GM12878 (cell line): ENCODE results near the gene NACC1. TPM values are rescaled to one million over a fixed set of nuclear protein-coding genes. Genes with fewer than 3 reads are reported as not detected.

ENCODE experiments used
- ASH2L ChIP-seq: fragments of 300-600, 200-600 bp; sonication (generic); IDR thresholded peaks from 2 replicates; pipeline ENCODE4 v1.6.1; 2017; ENCODE audit warnings: low read depth, mild to moderate bottlenecking, borderline replicate concordance
- ATF7 ChIP-seq: fragments of 450-650 bp; IDR thresholded peaks from 2 replicates; pipeline ENCODE4 v1.6.1; 2016; ENCODE audit warnings: low read depth, mild to moderate bottlenecking
- BRCA1 ChIP-seq: IDR thresholded peaks from 2 replicates; pipeline ENCODE4 v1.6.1; 2011; ENCODE audit warnings: low read depth, low read length, improper control_type of control experiment
- CBX5 ChIP-seq: sonication (generic); IDR thresholded peaks from 2 replicates; pipeline ENCODE4 v1.6.1; 2016; ENCODE audit warnings: low read depth, moderate library complexity, mild to moderate bottlenecking, inconsistent platforms
- CEBPB ChIP-seq, 2 experiments: fragments of 150-350 bp in 1 of 2; IDR thresholded peaks; 2 replicates each; pipeline ENCODE4 v1.6.1; 2012 to 2014; ENCODE audit warnings: low read depth in 2 of 2, low read length in 2 of 2, borderline replicate concordance in 1 of 2, inconsistent platforms in 1 of 2
- CHD4 ChIP-seq: fragments of 200-600 bp; sonication (generic); IDR thresholded peaks from 2 replicates; pipeline ENCODE4 v1.6.1; 2016; ENCODE audit warnings: mild to moderate bottlenecking
- EP300 ChIP-seq, 2 experiments: fragments of 150-350 bp in 1 of 2; IDR thresholded peaks; 2 replicates each; pipeline ENCODE4 v1.6.1; 2011 to 2012; ENCODE audit warnings: low read depth in 2 of 2, low read length in 2 of 2, borderline replicate concordance in 1 of 2, improper control_type of control experiment in 1 of 2, inconsistent platforms in 1 of 2; ENCODE audit not compliant: control insufficient read depth in 1 of 2
- EZH2 ChIP-seq: IDR thresholded peaks from 2 replicates; pipeline ENCODE4 v1.6.1; 2012; ENCODE audit warnings: low read depth, mild to moderate bottlenecking, control low read depth, inconsistent platforms, low read length, borderline replicate concordance; ENCODE audit not compliant: control insufficient read depth
- FOS ChIP-seq: IDR thresholded peaks from 3 replicates; pipeline ENCODE4 v1.6.1; 2011; ENCODE audit warnings: borderline replicate concordance; ENCODE audit not compliant: insufficient read length; ENCODE audit errors: extremely low read depth
- HDAC6 ChIP-seq: fragments of 200-600 bp; sonication (generic); IDR thresholded peaks from one replicate; pipeline ENCODE4 v1.8.0; 2017; ENCODE audit warnings: antibody characterized with exemption; ENCODE audit not compliant: unreplicated experiment
- KAT2A ChIP-seq: conservative IDR thresholded peaks from 2 replicates; pipeline ENCODE4 v1.6.1; 2011; ENCODE audit warnings: low read depth, low read length; ENCODE audit not compliant: control insufficient read depth
- KDM1A ChIP-seq: fragments of 200-600 bp; sonication (generic); IDR thresholded peaks from 2 replicates; pipeline ENCODE4 v1.6.1; 2016; ENCODE audit warnings: borderline replicate concordance
- KLF5 ChIP-seq: fragments of 450-650 bp; IDR thresholded peaks from 2 replicates; pipeline ENCODE4 v1.6.1; 2014; ENCODE audit warnings: mild to moderate bottlenecking; ENCODE audit not compliant: partially characterized antibody
- MEF2A ChIP-seq: IDR thresholded peaks from 2 replicates; pipeline ENCODE4 v1.6.1; 2011; ENCODE audit warnings: low read depth, mild to moderate bottlenecking, low read length, moderate library complexity; ENCODE audit not compliant: insufficient read depth
- MTA3 ChIP-seq: IDR thresholded peaks from 2 replicates; pipeline ENCODE4 v1.6.1; 2012; ENCODE audit warnings: low read length, inconsistent platforms, borderline replicate concordance
- NFYB ChIP-seq: IDR thresholded peaks from 2 replicates; pipeline ENCODE4 v1.6.1; 2011; ENCODE audit warnings: low read depth, mild to moderate bottlenecking, low read length, improper control_type of control experiment, moderate library complexity; ENCODE audit not compliant: insufficient read depth
- NR2C2 ChIP-seq: IDR thresholded peaks from 2 replicates; pipeline ENCODE4 v1.6.1; 2011; ENCODE audit warnings: borderline replicate concordance, low read depth; ENCODE audit not compliant: control insufficient read depth, insufficient read length
- PAX8 ChIP-seq: fragments of 450-650 bp; IDR thresholded peaks from 2 replicates; pipeline ENCODE4 v1.6.1; 2017; ENCODE audit warnings: mild to moderate bottlenecking, moderate library complexity
- POU2F2 ChIP-seq: IDR thresholded peaks from 3 replicates; pipeline ENCODE4 v1.6.1; 2011; ENCODE audit warnings: low read depth, mild to moderate bottlenecking, low read length, borderline replicate concordance
- RBBP5 ChIP-seq: fragments of 200-600 bp; sonication (generic); conservative IDR thresholded peaks from 2 replicates; pipeline ENCODE4 v1.6.1; 2016
- SIX5 ChIP-seq: IDR thresholded peaks from 2 replicates; pipeline ENCODE4 v1.6.1; 2011; ENCODE audit warnings: mild to moderate bottlenecking, low read depth, low read length, moderate library complexity; ENCODE audit not compliant: severe bottlenecking
- YY1 ChIP-seq: IDR thresholded peaks from 2 replicates; pipeline ENCODE4 v1.6.1; 2011; ENCODE audit warnings: low read depth, mild to moderate bottlenecking, low read length
- ZSCAN29 ChIP-seq: fragments of 450-650 bp; IDR thresholded peaks from 2 replicates; pipeline ENCODE4 v1.6.1; 2017; ENCODE audit warnings: mild to moderate bottlenecking, moderate library complexity
- ZZZ3 ChIP-seq: IDR thresholded peaks from 2 replicates; pipeline ENCODE4 v1.6.1; 2011; ENCODE audit warnings: low read depth; ENCODE audit not compliant: control insufficient read depth, insufficient read length
- polyA plus RNA-seq, 11 experiments: library from polyadenylated mRNA; depleted of rRNA in 4 of 11; unstranded in 6 of 11; stranded (reverse) in 5 of 11; fragments of >200 nt; fragmentation: Nextera tagmentation in 4 of 11; fragmentation: Illumina TruSeq in 1 of 11; extraction: Ambion mirVana in 4 of 11; extraction: Trizol in 1 of 11; gene quantifications; 1 replicate in 1 of 11; 2 replicates in 10 of 11; pipeline versions ENCODE4 v1.2.1 to v1.2.3, GENCODE V29; 2011 to 2016; ENCODE audit warnings: inconsistent platforms in 2 of 11, missing spikeins in 2 of 11, low read depth in 1 of 11
- total RNA-seq, 4 experiments: library from RNA; depleted of rRNA in 3 of 4; stranded (reverse); fragments of >200 nt in 3 of 4; fragmentation: Illumina TruSeq in 1 of 4; extraction: Trizol in 1 of 4; gene quantifications; 2 replicates each; pipeline versions ENCODE4 v1.2.1 to v1.2.3, GENCODE V29; 2013 to 2021
- TF ChIP-seq, protein P1 (sequence below): fragments of 450-650 bp; IDR thresholded peaks from 2 replicates; pipeline ENCODE4 v1.6.1; 2017; ENCODE audit warnings: borderline replicate concordance
- TF ChIP-seq, protein P2 (sequence below): IDR thresholded peaks from 2 replicates; pipeline ENCODE4 v1.6.1; 2012; ENCODE audit warnings: low read length, inconsistent platforms
- TF ChIP-seq, protein P3 (sequence below): IDR thresholded peaks from 2 replicates; pipeline ENCODE4 v1.6.1; 2011; ENCODE audit warnings: low read depth, mild to moderate bottlenecking, low read length, moderate library complexity, borderline replicate concordance; ENCODE audit errors: extremely low read depth
- TF ChIP-seq, protein P4 (sequence below): IDR thresholded peaks from 2 replicates; pipeline ENCODE4 v1.6.1; 2011; ENCODE audit warnings: low read depth, low read length, improper control_type of control experiment, borderline replicate concordance

The NACC1 gene
- total and polyA plus RNA-seq, 10 of the 15 experiments (the other 5 are each of a cell fraction or from before 2014, with no cell fraction given) = 0.18 to 120 (median 19.2) TPM

DNA sequence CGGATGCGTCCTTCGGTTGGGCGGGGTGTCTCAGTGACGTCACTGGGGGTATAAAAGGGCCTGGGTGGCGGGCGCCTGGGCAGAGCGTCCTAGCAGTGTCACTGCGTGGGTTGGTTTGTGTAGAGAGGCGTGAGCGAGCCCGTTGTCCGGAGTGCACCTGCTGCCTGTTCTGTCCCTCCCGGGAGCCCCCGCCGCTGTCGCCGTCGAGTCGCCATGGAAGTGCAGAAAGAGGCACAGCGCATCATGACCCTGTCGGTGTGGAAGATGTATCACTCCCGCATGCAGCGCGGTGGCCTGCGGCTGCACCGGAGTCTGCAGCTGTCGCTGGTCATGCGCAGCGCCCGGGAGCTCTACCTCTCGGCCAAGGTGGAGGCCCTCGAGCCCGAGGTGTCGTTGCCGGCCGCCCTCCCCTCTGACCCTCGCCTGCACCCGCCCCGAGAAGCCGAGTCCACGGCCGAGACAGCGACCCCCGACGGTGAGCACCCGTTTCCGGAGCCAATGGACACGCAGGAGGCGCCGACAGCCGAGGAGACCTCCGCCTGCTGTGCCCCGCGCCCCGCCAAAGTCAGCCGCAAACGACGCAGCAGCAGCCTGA lies 35.0 kb downstream of the NACC1 start (continued):
- TF ChIP-seq, protein P1, sequence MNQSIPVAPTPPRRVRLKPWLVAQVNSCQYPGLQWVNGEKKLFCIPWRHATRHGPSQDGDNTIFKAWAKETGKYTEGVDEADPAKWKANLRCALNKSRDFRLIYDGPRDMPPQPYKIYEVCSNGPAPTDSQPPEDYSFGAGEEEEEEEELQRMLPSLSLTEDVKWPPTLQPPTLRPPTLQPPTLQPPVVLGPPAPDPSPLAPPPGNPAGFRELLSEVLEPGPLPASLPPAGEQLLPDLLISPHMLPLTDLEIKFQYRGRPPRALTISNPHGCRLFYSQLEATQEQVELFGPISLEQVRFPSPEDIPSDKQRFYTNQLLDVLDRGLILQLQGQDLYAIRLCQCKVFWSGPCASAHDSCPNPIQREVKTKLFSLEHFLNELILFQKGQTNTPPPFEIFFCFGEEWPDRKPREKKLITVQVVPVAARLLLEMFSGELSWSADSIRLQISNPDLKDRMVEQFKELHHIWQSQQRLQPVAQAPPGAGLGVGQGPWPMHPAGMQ = no peak
- TF ChIP-seq ZSCAN29 (no peak), EP300 (IDR thresholded peaks at IDR 0.05; ENCODE audit: borderline replicate concordance in 1 of 2, control insufficient read depth in 1 of 2, low read depth in 2 of 2, low read length in 2 of 2) (no peak; a peak in 1 of 4 replicates), RBBP5 (no peak), CHD4 (no peak), NFYB (0 out of 2 replicates have a peak, but pooled peaks have one; percentile 16), CEBPB (IDR thresholded peaks at IDR 0.05; ENCODE audit: borderline replicate concordance in 1 of 2, low read depth in 2 of 2, low read length in 2 of 2) (no peak), POU2F2 (peak; percentile 98), ASH2L (no peak), NR2C2 (no peak), SIX5 (no peak), ZZZ3 (no peak), PAX8 (no peak), YY1 (peak; percentile 82), KDM1A (no peak), HDAC6 (peak; percentile 90), EZH2 (no peak), BRCA1 (0 out of 2 replicates have a peak, but pooled peaks have one; percentile 35), FOS (no peak), KAT2A (no peak), MEF2A (no peak; the same call in 1 of the 2 replicates), CBX5 (no peak), MTA3 (no peak), KLF5 (peak; percentile 82), ATF7 (peak; percentile 99)
- TF ChIP-seq, protein P2, sequence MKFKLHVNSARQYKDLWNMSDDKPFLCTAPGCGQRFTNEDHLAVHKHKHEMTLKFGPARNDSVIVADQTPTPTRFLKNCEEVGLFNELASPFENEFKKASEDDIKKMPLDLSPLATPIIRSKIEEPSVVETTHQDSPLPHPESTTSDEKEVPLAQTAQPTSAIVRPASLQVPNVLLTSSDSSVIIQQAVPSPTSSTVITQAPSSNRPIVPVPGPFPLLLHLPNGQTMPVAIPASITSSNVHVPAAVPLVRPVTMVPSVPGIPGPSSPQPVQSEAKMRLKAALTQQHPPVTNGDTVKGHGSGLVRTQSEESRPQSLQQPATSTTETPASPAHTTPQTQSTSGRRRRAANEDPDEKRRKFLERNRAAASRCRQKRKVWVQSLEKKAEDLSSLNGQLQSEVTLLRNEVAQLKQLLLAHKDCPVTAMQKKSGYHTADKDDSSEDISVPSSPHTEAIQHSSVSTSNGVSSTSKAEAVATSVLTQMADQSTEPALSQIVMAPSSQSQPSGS = no peak
- TF ChIP-seq, protein P3, sequence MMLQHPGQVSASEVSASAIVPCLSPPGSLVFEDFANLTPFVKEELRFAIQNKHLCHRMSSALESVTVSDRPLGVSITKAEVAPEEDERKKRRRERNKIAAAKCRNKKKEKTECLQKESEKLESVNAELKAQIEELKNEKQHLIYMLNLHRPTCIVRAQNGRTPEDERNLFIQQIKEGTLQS = no peak
- TF ChIP-seq, protein P4, sequence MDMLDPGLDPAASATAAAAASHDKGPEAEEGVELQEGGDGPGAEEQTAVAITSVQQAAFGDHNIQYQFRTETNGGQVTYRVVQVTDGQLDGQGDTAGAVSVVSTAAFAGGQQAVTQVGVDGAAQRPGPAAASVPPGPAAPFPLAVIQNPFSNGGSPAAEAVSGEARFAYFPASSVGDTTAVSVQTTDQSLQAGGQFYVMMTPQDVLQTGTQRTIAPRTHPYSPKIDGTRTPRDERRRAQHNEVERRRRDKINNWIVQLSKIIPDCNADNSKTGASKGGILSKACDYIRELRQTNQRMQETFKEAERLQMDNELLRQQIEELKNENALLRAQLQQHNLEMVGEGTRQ = no peak
